Panc1 (cell line): ENCODE results near the gene C11orf42. TPM values are rescaled to one million over a fixed set of nuclear protein-coding genes. Genes with fewer than 3 reads are reported as not detected.
A peak's percentile ranks its signal among the peaks of the same experiment; 100 is the strongest.

ENCODE experiments used
- ATAC-seq: fragments of 200-7000 bp; cut with Tn5 transposase; 2 replicates; pipeline ENCODE4 v1.9.1; 2020; ENCODE audit warnings: mild to moderate bottlenecking, moderate library complexity
- BruUV-seq: library from RNA; stranded (reverse); fragments of 400-500 nt; replicated peaks from 2 replicates; lab custom pipeline; 2021; lab: Mats Ljungman, UMichigan
- CTCF ChIA-PET: fragments of 300-600 bp; sonication (Branson Sonifier 250); formaldehyde crosslinking; loops from one replicate; lab custom pipeline; 2022; ENCODE audit warnings: antibody characterized with exemption; lab: Charles Lee
- POLR2A ChIA-PET: fragments of 300-600 bp; sonication (Branson Sonifier 250); formaldehyde crosslinking; loops from one replicate; lab custom pipeline; 2022; ENCODE audit warnings: antibody characterized with exemption; lab: Charles Lee
- DNase-seq: peaks from one replicate; pipeline ENCODE4 v3.0.0-alpha.2; 2010; ENCODE audit warnings: low read depth, low spot score
- H3K27ac ChIP-seq: 2 replicates; pipeline ENCODE4 v1.5.1; 2011; ENCODE audit warnings: mild to moderate bottlenecking, low read length, inconsistent platforms
- H3K27me3 ChIP-seq: fragments of 200-500 bp; sonication (Bioruptor generic); 2 replicates; pipeline ENCODE4 v1.6.0; 2014; ENCODE audit warnings: low read length, inconsistent platforms; ENCODE audit not compliant: control insufficient read depth, insufficient read depth
- H3K36me3 ChIP-seq: fragments of 200-500 bp; sonication (Bioruptor generic); 2 replicates; pipeline ENCODE4 v1.5.1; 2014; ENCODE audit warnings: inconsistent platforms, mild to moderate bottlenecking, low read length, moderate library complexity; ENCODE audit not compliant: control insufficient read depth, insufficient read depth
- H3K4me1 ChIP-seq: 2 replicates; pipeline ENCODE4 v1.5.1; 2011; ENCODE audit warnings: inconsistent platforms, mild to moderate bottlenecking, low read length, moderate library complexity; ENCODE audit not compliant: control insufficient read depth, insufficient read depth
- H3K4me3 ChIP-seq, 2 experiments: 2 replicates each; pipeline ENCODE4 v1.5.1; 2011 to 2012; ENCODE audit warnings: low read depth in 2 of 2, low read length in 2 of 2, mild to moderate bottlenecking in 2 of 2, inconsistent platforms in 1 of 2, moderate library complexity in 1 of 2
- H3K9me3 ChIP-seq: fragments of 200-500 bp; sonication (Bioruptor generic); 2 replicates; pipeline ENCODE4 v1.5.1; 2014; ENCODE audit warnings: low read depth, mild to moderate bottlenecking, inconsistent platforms, low read length, moderate library complexity; ENCODE audit not compliant: control insufficient read depth, insufficient read depth
- CTCF ChIP-seq: fragments of 450-650 bp; IDR thresholded peaks from 2 replicates; pipeline ENCODE4 v1.5.1; 2017; ENCODE audit warnings: mild to moderate bottlenecking
- POLR2AphosphoS5 ChIP-seq: IDR thresholded peaks from 2 replicates; pipeline ENCODE4 v1.6.1; 2012; ENCODE audit warnings: mild to moderate bottlenecking, low read depth, low read length, moderate library complexity
- REST ChIP-seq, 2 experiments: IDR thresholded peaks; 2 replicates each; pipeline ENCODE4 v1.6.1; 2011 to 2012; ENCODE audit warnings: low read depth in 2 of 2, control low read depth in 1 of 2, low read length in 1 of 2, mild to moderate bottlenecking in 1 of 2, moderate library complexity in 1 of 2; ENCODE audit not compliant: insufficient read depth in 1 of 2
- SIN3A ChIP-seq: IDR thresholded peaks from 2 replicates; pipeline ENCODE4 v1.6.1; 2012; ENCODE audit warnings: low read depth, mild to moderate bottlenecking, low read length, moderate library complexity, borderline replicate concordance; ENCODE audit not compliant: insufficient read depth
- TCF7L2 ChIP-seq: IDR thresholded peaks from 2 replicates; pipeline ENCODE4 v1.6.1; 2011; ENCODE audit warnings: mild to moderate bottlenecking, low read depth, low read length, inconsistent platforms
- in situ Hi-C: cut with HindIII; loops from 2 replicates; pipeline ENCODE4 v1.10.0; 2016; ENCODE audit warnings: low sequenced_read_pairs, low pct_unique_long_range_greater_than_20kb
- intact Hi-C: fragments of 100-400 bp; cut with micrococcal nuclease; formaldehyde crosslinking; loops from one replicate; pipeline ENCODE4 v1.10.0; 2022; ENCODE audit not compliant: unreplicated experiment
- total RNA-seq: library from RNA; stranded (reverse); gene quantifications from one replicate; pipeline ENCODE4 v1.2.1, GENCODE V29; 2021; ENCODE audit not compliant: unreplicated experiment

The C11orf42 gene
- total RNA-seq, 1 experiment from 2014 or later, result not detected

- no peak for TF ChIP-seq TCF7L2
- no peak for TF ChIP-seq REST (IDR thresholded peaks at IDR 0.05; ENCODE audit: insufficient read depth in 1 of 2, low read depth in 2 of 2, low read length in 1 of 2)
- TF ChIP-seq SIN3A, result no peak
- TF ChIP-seq CTCF, result no peak
- TF ChIP-seq POLR2AphosphoS5, result no peak
- intact Hi-C loops, result no loop called here
- no peaks in the 10 kb centered on the region for H3K9me3 ChIP-seq
- H3K27me3 ChIP-seq, result no peaks in the 10 kb centered on the region
- H3K4me3 ChIP-seq, result no peak overlapping the region
- DNase-seq (no peak), ATAC-seq (no peak)
- H3K36me3 ChIP-seq, result peaks cover 10% of the 10 kb centered on the region; the same call in 1 of the 2 replicates
- H3K27ac ChIP-seq, result no peak overlapping the region
- no TSS peak for BruUV-seq
- in situ Hi-C loops, result no loop called here
- POLR2A ChIA-PET, result no interaction called here
- H3K4me1 ChIP-seq, result no peaks in the 10 kb centered on the region
- CTCF ChIA-PET, result no interaction called here
Measured at GRCh38 chr11:6217722-6218121, 12.4 kb downstream of the C11orf42 start.

- H3K4me1 ChIP-seq, result no peaks in the 10 kb centered on the region
- intact Hi-C loops, result no loop called here
- TF ChIP-seq POLR2AphosphoS5 (no peak), REST (IDR thresholded peaks at IDR 0.05; ENCODE audit: insufficient read depth in 1 of 2, low read depth in 2 of 2, low read length in 1 of 2) (no peak), SIN3A (no peak), TCF7L2 (no peak), CTCF (no peak)
- H3K9me3 ChIP-seq, result no peaks in the 10 kb centered on the region
- DNase-seq (peak; percentile 13), ATAC-seq (peak; percentile 33; the same call in 1 of the 2 replicates)
- BruUV-seq, result no TSS peak
- CTCF ChIA-PET, result no interaction called here
- no peaks in the 10 kb centered on the region for H3K27me3 ChIP-seq
- H3K27ac ChIP-seq, result no peak overlapping the region
- POLR2A ChIA-PET, result no interaction called here
- in situ Hi-C loops, result no loop called here
- no peak overlapping the region for H3K4me3 ChIP-seq
- H3K36me3 ChIP-seq, result peaks cover 10% of the 10 kb centered on the region; the same call in 1 of the 2 replicates
Measured at GRCh38 chr11:6219359-6219758, 14.0 kb downstream of the C11orf42 start.
